ENCODE measurements around the gene NFATC2.
"Not testable (repeated sequence)": the region's sequence is repeated elsewhere in the genome, so short reads cannot be mapped to it uniquely, and the experiment has no call there.

NFATC2 gene

DNA sequence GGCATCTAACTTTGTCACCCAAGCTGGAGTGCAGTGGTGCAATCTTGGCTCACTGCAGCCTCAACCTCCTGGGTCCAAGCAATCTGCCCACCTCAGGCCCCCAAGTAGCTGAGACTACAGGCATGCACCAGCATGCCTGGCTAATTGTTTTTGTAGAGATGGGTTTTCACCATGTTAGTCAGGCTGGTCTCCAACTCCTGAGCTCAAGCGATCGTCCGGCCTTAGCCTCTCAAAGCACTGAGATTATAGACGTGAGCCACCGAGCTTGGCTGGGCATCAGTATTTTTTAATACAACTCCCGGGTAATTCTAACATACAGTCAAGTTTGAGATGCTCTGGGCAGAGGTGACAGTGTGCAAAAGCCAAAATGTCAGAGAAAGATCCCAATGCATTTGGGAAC lies 73.5 kb downstream of the NFATC2 start:
- DNase-seq: no peak

GRCh38 chr20:51468636-51469035 lies 73.9 kb downstream of the NFATC2 start:
- no peak for DNase-seq

DNA sequence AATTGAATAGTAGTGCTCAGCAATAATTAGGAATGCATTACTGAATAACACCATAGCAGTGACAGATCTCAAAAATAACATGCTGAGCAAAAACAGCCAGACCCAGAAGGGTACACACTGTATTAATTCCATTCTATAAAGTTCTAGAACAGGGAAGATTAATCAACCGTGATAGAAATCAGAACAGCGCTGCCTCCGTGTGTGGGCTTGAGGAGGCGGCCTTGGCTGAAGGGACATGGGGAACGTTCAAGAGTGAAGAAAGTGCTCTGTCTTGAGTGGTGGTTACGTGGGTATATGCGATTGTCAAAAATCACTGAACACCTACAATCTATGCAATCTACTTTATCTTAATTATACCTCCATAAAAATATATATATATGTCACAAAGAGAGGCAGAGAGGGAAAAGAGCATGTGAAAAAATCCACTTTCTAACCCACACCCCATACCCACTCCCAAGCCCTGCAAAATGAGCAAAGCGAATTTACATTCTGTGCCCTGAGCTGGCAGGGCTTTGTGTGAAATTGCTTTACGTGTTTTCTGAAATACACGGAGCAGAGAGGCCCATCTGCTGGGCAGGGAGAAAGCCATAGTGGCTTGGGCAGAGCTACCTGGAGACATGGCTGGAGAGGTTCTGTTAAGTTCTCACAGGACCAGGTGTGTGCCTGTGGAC lies 74.4 kb downstream of the NFATC2 start:
- no peak for DNase-seq

DNA sequence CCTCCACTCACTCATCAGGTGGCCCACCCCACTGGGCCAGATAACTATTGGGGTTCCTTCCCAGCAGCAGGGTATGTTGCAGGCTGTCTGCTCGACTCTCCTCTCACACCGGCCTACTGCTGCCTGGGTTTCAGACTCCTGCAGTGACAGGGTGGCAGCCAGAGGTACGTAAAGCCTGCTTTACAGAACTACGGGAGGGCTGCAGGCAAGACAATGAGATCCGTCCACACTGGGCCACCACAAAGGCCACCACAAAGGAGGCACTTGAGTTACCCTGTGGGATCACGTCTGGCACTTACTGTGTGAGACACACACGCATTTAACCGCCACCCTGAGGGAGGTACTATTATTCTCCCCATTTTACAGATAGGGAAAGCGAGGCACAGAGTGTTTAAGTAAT lies 78.5 kb downstream of the NFATC2 start:
- no peak for DNase-seq

DNA sequence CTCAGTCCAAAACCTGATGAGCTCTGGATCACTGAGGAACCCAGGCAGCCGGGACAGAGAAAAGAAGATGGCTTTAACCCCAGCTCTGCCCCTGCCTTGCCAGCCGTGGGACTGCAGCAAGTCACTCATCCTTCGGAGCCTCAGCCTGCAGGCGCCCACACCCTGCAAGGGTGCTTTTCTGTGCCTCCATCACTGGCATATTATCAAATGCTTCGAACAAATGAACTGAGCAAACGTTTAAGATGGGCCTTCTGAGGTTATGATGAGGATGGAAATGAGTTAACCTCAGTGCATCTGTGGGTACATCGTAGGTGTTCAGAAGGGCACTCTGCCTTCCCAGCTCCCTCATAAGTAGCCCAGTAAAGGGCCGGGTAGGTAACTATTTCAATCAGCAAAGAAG lies 79.0 kb downstream of the NFATC2 start:
- no peak for DNase-seq

DNA sequence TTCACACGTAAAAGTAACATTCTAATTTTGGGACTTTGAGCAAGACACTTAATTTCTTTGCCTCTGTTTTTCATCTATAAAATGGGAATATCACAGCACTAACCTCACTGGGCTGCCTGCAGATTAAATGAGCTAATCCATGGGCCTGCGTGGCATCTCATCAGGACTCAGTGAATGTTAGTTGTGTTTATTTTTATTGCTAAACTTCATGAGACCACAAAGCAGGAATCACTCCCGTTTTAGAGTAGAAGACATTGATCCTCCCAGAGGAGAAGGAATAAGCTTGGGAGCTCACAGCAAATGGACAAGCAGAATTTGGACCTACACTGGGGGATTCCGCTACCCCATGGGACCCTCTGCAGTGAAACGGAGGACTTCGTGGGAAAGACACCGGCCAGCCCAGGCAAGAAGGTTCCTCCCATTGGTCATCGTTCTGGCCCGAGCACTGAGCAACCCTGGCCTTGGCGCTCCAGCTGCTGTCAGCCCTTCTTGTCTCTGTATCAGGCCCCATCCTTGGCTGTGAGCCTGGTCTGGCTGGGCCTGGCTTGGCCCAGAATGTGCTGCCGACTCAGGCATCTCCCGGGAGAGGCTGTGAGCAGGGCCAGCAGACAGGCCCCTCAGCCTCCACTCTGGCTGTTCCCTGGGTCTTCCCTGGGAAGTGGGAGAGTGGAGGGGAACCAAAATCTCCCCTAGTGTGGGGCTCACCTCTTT lies 79.8 kb downstream of the NFATC2 start:
- DNase-seq: peak; percentile 6

GRCh38 chr20:51461846-51462245 lies 80.7 kb downstream of the NFATC2 start:
- DNase-seq: not testable (repeated sequence)

DNA sequence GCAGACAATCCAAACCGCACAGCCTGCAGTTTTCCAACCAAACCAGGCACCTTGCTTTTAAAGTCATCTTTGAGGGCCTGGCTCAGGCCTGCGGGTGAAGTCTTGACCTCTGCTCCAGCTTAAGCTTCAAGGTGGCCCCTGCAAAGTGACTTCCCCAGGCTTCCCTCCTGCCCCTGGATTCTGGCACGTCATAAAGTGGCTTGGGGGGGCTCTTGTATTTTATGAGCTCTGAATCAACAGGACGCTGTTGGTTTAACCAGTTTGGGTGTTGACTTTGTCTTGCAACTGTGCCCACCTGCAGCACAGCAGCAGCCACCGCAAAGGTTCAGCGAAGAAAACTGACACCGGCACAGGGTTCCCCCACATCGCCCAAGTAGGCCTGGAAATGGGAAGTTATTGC lies 81.2 kb downstream of the NFATC2 start:
- DNase-seq: no peak

- DNase-seq: no peak
Measured at GRCh38 chr20:51460569-51461265, 81.8 kb downstream of the NFATC2 start.

GRCh38 chr20:51460163-51460562 lies 82.4 kb downstream of the NFATC2 start:
- no peak for DNase-seq

DNA sequence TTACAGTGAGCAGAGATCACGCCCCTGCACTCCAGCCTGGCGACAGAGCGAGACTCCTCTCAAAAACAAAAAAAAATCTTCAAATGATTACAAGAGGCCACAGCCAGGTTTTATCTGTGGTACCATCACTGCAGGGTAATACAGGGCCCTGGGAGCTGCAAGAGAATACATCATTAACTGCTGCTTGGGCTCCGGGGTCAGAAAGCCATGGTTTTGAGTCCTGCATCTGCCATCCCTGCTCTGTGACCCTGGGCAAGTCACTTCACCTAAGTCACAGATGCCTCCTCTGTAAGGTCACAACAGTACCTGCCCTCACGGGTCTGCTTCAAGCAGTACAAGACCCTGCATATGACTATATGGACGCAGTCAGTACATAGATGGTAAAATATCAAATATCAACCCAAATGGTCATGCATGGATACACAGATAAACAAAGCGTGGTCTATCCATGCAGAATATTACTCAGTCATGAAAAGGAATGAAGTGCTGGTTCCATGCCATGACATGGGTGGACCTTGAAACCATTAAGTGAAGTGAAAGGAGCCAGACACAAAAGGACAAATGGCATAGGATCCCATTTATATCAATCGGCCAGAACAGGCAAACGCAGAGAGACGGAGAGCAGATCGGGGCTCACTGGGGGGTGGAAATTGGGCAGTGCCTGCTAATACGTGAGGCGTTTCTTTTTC lies 83.6 kb downstream of the NFATC2 start:
- DNase-seq: no peak

DNA sequence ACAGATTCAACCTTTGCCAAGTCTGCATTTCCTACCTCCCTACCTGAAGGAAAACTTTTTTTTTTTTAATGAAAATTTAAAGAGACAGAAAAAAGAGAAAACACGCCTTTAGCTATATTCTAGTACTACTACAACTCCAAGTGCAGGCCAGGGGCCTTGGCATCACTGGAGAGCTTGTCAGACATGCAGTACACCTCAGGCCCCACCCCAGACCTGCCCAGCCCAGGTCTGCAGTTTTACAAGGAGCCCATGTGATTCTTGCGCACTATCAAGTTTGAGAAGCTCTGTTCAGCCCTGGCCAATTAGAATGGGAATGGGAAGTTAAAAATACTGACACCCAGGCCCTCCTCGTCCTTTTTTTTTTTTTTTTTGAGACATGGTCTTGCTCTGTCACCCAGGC lies 85.0 kb downstream of the NFATC2 start:
- no peak for DNase-seq

DNA sequence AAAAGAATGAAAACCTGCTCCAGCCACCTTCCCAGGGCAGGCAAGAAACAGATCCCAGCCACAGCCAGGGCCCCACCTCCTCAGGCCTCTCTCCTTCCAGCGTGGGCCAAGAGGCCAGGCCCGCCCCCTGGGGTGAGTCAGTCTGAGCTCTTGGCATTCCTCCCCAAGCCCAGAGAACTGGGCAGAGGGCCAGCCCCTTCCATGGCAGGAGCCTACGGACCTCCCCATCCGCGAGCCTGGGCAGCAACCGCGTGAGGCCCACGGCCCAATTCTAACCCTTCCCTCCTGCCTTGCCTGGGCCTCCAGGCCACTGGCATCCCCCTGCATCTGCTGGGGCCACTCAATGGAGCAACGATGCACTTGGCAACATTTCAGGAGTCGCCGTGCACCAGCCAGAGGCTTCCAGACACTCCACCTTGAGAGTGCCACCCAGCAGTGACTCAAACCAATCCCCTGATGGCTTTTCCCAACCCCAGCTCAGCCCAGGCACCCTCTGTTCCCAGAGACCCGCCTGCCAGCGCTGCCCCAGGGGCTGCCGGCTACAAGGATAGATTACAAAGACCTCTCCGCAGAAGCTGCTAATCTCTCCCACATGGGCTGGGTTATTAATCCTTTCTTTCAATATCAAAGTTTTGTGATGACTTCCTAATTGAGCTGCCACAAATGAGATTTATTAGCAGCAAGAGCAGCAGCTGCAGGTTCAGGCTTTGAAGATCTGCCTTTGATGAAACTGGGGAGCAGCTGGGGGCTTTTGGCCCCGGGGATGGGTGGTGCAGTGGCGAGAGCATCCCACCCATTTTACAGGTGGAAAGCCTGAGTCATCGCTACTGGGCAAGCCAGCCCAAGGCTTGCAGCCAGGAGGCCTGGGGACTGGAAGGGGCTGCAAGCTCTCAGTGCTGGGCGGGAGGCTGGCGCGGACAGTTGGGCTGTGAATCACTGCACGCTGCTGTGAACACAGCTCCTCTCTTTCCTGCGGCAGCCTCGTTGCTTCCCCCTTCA lies 85.7 kb downstream of the NFATC2 start:
- peak; percentile 91 for DNase-seq

GRCh38 chr20:51454250-51454865 lies 88.2 kb downstream of the NFATC2 start:
- no peak for DNase-seq

DNA sequence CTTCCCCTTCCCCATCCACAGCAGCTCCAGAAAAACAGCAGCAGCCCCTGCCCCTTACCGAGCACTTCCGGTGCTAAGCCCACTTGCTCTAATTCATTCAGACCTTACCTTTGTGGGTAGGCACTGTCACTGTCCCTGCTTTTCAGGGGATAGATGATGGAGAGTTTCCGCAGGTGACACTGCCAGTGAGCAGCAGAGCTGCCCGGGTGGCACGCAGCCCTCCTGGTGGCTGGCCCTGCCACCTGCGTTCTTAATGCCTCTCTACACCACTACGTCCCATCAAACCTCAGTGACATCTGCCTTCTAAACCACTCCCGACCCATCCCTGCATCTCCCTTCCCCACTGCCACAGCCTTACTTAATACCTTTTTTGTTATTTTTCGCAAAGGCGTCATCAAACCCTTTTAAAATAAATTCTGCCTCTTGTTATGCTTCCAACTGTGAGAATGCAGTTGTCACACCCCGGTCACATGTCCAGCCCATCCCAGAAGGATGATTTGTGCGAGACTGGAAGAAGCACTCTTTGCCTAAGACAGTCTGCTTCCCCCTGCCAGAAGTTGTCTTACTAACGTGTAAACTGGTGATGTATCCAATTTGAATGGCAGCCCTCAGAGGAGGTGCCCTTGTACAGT lies 89.7 kb downstream of the NFATC2 start:
- no peak for DNase-seq

DNA sequence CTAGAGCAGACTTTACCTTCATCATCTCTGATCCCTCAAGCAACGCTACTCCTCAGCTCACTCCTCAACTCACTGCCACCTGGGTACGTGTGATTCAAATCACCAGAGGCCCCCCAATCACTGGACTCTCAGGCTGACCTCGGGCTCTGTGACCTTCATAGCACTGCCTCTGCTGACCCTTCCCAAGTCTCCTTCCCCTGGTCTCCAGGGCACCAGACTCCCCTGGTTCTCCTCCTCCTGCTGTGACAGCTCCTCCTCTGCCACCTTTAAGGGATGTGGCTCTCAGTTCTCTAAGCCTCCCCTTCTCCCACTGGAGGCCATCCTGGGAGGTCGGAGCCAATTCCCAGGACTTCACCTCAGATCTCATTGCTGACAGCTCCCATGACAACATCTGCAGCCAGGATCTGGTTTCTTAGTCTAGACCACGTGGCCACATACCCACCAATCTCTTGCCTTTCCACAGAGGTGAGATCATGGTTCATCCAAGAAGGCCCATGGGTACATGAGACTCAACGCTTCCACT lies 90.4 kb downstream of the NFATC2 start:
- no peak for DNase-seq

GRCh38 chr20:51451484-51451883 lies 91.0 kb downstream of the NFATC2 start:
- DNase-seq: no peak

- no peak for DNase-seq
Measured at GRCh38 chr20:51450984-51451383, 91.5 kb downstream of the NFATC2 start.

DNA sequence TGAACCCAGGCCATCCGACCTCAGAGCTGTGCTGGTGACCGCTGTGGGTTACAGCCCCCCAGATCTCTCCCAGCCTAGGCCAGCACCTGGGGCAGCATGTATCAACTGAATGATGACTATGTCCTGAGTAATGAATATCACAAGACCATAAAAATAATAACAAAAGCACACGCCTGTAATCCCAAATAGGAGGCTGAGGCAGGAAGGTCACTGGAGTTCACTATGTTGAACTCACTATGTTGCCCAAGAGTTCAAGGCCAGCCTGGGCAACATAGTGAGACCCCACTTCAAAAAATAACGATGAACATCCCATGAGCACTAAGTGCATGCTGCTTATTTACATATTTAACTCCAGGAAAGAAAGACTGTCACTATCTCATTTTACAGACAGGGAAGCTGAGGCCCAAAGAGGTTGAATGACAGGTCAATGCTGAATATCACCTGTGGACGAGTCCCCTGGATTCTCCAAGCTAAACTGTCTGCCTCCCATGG lies 92.3 kb downstream of the NFATC2 start:
- DNase-seq: peak; percentile 51

DNA sequence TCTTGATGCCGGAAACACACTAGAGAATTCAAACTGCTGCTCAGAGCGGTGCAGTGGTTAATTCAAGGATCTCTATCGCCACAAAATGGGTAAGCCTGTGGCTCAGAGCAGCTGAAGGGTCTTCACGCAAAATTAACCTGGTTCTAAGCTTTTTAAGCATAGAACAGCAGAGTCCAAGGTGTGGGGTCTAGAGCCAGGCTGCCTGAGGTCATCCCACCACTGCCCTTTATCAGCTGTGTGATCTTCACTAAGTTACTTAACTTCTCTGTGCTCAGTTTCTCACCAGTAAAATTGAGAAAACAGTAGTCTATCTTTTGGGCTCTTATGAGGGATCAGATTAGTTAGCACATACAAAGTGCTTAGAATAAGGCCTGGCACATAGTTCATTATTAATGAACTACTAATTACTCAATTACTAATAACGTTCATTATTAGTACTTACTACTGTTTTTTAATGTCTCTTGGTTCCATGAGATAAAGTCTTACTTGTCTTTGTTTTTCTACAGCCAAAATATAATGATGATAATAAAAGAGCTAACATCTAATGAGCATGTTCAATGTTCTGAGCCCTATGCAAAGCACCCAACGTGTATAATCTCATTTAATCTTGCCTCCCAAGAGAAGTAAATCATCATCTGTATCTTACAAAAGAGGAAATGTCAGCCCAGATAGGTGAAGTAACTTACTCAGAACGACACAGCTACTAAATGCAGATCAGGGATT lies 92.9 kb downstream of the NFATC2 start:
- DNase-seq: no peak
